CD4-positive, alpha-beta T cell treated with Interleukin-15 for 4 hours (primary cell): Measurements from ENCODE around the gene TP53INP2.
"Not testable (repeated sequence)": the region's sequence is repeated elsewhere in the genome, so short reads cannot be mapped to it uniquely, and the experiment has no call there.

ENCODE experiments used
- DNase-seq: peaks from one replicate; pipeline ENCODE4 v3.0.0-alpha.2; 2020; ENCODE audit warnings: low spot score

Gene TP53INP2

DNA sequence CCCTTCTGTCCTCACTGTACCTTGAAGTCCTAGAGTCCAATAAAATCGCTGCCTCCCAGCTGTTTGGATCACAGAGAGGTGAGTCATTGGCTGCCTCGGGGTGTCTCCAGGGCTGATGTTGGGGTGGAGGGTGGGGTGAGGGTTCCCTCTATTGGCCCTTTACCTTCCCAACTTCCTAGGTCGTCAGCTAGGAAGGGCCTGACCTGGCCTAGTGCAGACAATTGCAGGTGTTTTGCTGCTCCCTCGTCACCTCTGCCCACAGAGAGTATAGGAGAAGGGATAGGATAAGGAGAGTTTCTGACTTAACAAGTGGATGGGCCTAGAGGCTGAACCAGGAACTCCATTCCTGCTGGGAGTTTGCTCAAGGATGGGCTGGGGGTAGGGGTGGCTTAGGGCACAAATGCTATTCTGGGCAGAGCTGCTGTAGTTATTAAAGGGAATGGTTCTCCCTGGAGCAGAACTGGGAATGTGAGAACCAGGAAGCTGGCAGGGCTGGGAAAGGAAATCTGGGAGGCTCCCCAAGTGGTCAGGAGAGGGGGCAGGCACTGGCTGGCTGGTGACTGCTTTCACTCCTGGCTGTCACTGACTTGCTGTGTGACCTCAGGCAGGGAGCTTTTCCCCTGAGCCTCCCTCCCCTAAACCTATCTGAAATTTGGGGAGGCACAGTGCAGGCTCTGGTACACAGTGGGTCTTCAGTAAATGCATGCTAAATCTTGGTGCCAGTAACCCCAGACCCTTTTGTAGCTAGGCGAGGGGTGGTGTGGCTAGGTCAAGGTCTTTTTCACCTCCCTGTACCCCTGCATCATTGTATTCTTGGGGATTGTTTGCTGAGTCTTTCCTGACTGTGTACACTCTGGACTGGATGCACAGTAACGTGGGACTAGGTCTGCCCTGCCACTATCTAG lies 1.5 kb downstream of the TP53INP2 start:
- DNase-seq: peak; percentile 11

GRCh38 chr20:34706302-34706875 lies 2.2 kb downstream of the TP53INP2 start:
- DNase-seq: no peak

DNA sequence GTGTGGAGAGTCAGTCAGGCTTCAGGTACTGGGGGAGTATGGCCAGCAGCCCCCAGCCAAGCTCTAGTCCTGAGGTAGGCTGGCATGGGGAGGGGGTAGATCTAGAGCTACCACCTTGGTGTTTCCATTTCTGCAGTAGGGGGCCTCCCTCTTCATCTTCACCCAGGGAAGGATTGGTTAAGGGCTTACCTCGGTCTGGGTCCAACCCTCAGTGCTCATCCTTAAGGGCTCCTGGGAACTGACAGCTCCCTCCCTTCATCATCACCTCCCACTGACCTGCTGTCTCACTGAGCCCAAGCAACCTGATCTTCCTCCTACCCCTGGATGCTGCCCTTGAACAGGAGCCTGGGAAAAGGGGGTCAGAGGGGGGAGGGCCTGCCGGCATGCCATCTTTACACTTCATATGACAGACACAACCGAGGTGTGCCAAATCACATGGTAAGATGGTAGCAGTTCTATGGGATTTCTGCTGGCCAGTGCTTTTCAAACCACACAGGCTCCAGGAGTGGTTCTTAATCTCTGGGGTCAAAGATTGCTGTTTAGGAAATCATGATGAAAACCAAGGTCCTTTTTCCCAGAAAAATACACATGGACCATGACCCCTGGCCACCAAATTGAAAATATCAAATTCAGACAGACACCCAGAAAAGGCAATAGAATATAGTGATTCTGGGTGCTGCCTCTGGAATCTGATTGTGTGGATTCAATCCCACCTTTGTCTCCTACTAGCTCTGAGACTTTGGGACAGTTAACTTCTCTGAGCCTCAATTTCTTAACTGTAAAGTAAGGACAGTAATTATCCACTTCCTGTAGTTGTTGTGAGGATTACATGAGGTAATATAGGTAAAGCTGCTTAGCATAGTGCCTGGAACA lies 3.0 kb downstream of the TP53INP2 start:
- no peak for DNase-seq

GRCh38 chr20:34708621-34709043 lies 4.5 kb downstream of the TP53INP2 start:
- peak; percentile 56 for DNase-seq

- DNase-seq: peak; percentile 81
Measured at GRCh38 chr20:34709044-34709830, 5.1 kb downstream of the TP53INP2 start.

DNA sequence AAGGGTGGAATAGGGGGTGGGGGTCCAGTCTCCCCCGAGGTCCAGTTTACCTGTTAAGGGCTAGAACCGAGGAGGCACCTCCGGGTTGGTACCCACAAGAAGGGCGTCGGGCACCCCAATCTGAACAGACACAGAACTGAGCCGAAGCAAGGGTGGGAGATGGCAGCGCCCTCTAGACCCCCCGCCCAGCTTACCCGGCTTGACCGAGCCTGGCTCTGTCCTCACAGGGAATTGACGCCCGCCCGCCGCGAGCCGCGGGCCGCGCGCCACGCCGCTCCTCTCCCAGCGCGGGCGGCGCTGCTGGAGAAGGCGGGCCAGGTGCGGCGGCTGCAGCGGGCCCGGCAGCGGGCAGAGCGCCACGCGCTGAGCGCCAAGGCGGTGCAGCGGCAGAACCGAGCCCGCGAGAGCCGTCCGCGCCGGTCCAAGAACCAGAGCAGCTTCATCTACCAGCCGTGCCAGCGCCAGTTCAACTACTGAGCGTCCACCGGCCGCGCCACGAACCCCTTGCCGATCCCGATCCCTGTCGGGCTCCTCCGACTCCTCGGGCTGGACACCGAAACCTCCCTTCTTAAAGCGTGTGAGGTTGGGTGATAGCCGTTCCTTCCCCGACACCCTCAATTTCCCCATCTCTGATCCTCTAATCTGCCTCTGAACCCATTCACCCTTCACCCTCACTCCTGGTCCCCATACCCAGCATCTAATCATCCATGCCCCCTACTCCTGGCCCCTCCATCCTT lies 5.9 kb downstream of the TP53INP2 start:
- DNase-seq: peak; percentile 2

GRCh38 chr20:34710568-34710839 lies 6.4 kb downstream of the TP53INP2 start:
- DNase-seq: no peak

GRCh38 chr20:34710861-34711574 lies 6.9 kb downstream of the TP53INP2 start:
- no peak for DNase-seq

GRCh38 chr20:34711813-34712430 lies 7.8 kb downstream of the TP53INP2 start:
- no peak for DNase-seq

GRCh38 chr20:34712525-34713192 lies 8.5 kb downstream of the TP53INP2 start:
- no peak for DNase-seq

- peak; percentile 18 for DNase-seq
Measured at GRCh38 chr20:34713194-34713943, 9.2 kb downstream of the TP53INP2 start.

DNA sequence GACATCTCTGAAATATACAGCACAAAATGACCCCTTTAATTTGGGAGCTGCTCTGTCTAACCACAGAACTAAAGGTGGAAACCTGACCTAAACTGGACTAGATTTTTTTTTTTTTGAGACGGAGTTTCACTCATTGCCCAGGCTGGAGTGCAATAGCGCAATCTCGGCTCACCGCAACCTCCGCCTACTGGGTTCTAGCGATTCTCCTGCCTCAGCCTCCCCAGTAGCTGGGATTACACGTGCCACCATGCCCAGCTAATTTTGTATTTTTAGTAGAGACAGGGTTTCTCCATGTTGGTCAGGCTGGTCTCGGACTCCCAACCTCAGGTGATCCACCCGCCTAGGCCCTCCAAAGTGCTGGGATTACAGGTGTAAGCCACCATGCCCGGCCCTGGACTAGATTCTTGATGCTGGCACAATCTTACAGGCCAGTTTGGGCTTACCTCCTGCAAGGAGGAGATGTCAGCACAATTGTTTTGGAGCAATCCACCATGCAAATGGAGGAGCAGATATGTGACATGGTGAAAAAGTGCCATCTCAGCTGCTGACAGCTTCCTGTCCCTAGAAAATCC lies 9.9 kb downstream of the TP53INP2 start:
- not testable (repeated sequence) for DNase-seq

- DNase-seq: no peak
Measured at GRCh38 chr20:34715384-34715783, 11.2 kb downstream of the TP53INP2 start.

DNA sequence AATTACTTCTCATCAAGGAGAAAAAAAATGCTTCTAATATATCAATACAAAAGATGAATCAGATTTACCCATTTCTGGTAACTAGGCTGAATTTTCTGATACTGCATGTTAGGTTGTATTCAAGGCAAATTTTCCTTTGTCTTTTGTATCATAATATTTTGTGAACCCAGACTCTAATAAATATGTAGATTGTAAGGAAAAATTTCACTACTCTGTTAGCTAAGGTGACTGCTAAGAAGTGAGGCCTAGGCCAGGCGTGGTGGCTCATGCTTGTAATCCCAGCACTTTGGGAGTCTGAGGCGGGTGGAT lies 12.7 kb downstream of the TP53INP2 start:
- DNase-seq: no peak

DNA sequence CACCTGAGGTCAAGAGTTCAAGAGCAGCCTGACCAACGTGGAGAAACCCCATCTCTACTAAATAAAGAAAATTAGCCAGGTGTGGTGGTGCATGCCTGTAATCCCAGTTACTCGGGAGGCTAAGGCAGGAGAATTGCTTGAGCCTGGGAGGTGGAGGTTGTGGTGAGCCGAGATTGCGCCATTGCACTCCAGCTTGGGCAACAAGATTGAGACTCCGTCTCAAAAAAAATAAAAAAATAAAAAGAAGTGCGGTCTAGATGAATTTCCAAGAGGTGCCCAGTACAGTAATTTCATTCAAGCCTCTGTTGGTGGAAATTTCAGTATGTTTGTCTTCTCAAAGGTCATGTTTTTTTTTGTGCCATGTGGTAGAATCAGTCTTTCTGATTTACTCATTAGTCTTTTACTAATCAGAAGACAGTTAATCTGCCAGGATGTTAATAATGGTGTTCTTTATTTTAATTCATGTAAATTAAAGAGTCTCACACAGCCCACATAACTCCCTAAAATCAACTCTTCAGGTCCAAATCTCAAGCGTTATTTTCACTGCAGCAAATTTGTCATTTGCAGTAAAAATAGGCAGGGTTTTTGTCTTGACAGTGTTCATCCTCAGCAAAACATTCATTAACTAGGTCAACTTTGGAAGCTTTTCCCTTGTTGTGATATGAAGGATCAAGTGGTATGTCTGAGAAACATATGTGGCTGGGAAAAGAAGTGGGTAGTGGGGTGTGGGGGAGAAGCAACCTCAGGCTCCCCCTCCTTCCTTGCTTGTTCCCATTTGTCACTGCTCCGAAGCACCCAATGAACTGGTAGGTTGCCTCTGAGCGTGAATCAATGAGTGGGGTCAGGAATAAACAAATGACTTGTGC lies 13.3 kb downstream of the TP53INP2 start:
- DNase-seq: no peak

GRCh38 chr20:34719242-34720017 lies 15.3 kb downstream of the TP53INP2 start:
- not testable (repeated sequence) for DNase-seq

DNA sequence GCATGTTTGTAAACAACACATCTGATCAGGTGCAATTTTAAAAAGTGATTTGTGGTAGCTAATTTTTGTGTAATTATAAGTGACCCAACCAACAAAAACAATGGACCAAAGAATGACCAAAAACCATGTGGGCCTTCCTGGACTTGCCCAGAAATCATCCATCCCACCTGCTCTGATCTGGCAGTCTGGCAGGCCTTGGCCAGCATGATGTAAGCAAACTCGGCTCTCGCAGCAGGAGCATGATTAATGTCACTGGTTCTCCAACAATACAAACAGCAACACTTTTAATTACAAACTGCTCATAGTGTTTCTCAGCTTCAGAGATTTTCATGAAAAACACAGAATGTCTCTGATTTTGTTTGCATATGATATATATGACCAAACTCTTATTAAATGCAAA lies 16.1 kb downstream of the TP53INP2 start:
- no peak for DNase-seq
